PC-9 (cell line): ENCODE results near the gene ARHGEF1. TPM values are rescaled to one million over a fixed set of nuclear protein-coding genes. Genes with fewer than 3 reads are reported as not detected.

Experiments used
- BruUV-seq: library from RNA; stranded (reverse); fragments of 400-500 nt; replicated peaks from 2 replicates; lab custom pipeline; 2021; lab: Mats Ljungman, UMichigan
- CTCF ChIA-PET: fragments of 300-600 bp; sonication (Branson Sonifier 250); formaldehyde crosslinking; loops from one replicate; lab custom pipeline; 2022; ENCODE audit warnings: antibody characterized with exemption; lab: Charles Lee
- POLR2A ChIA-PET: fragments of 300-600 bp; sonication (Branson Sonifier 250); formaldehyde crosslinking; loops from one replicate; lab custom pipeline; 2022; ENCODE audit warnings: antibody characterized with exemption; ENCODE audit not compliant: unreplicated experiment; lab: Charles Lee
- DNase-seq, 2 experiments: peaks; one replicate each; pipeline versions ENCODE4 v3.0.0 to v3.0.0-alpha.2; 2015 to 2022; ENCODE audit warnings: mixed read lengths in 1 of 2
- H2AFZ ChIP-seq: fragments of 200-600 bp; sonication (generic); 2 replicates; pipeline ENCODE4 v1.8.1; 2017; ENCODE audit warnings: antibody characterized with exemption
- H3F3A ChIP-seq: fragments of 200-600 bp; sonication (generic); 2 replicates; pipeline ENCODE4 v1.8.1; 2017; ENCODE audit warnings: antibody characterized with exemption, mild to moderate bottlenecking, low read depth; ENCODE audit not compliant: insufficient read depth
- H3K27ac ChIP-seq: fragments of 200-600 bp; sonication (generic); 2 replicates; pipeline ENCODE4 v1.6.1; 2016; ENCODE audit warnings: mixed run types
- H3K27me3 ChIP-seq: fragments of 200-600 bp; sonication (generic); 2 replicates; pipeline ENCODE4 v1.6.1; 2016; ENCODE audit warnings: low read depth, mixed run types; ENCODE audit not compliant: insufficient read depth
- H3K36me3 ChIP-seq: fragments of 200-600 bp; sonication (generic); 2 replicates; pipeline ENCODE4 v1.6.1; 2016; ENCODE audit warnings: low read depth, mixed run types
- H3K4me1 ChIP-seq: fragments of 200-600 bp; sonication (generic); replicated peaks from 2 replicates; pipeline ENCODE4 v1.6.1; 2016; ENCODE audit warnings: mixed run types; ENCODE audit not compliant: insufficient read depth
- H3K4me2 ChIP-seq: fragments of 200-600 bp; sonication (generic); 2 replicates; pipeline ENCODE4 v1.6.1; 2017; ENCODE audit warnings: mixed run types
- H3K4me3 ChIP-seq: fragments of 200-600 bp; sonication (generic); 2 replicates; pipeline ENCODE4 v1.6.1; 2016; ENCODE audit warnings: mixed run types
- H3K79me2 ChIP-seq: fragments of 200-600 bp; sonication (generic); 2 replicates; pipeline ENCODE4 v1.6.1; 2017; ENCODE audit warnings: low read depth, mixed run types
- H3K9me2 ChIP-seq: fragments of 200-600 bp; sonication (generic); 2 replicates; pipeline ENCODE4 v1.8.1; 2017; ENCODE audit warnings: mild to moderate bottlenecking; ENCODE audit not compliant: insufficient read depth
- H3K9me3 ChIP-seq: fragments of 200-600 bp; sonication (generic); 2 replicates; pipeline ENCODE4 v1.8.1; 2016; ENCODE audit warnings: low read depth; ENCODE audit not compliant: insufficient read depth
- H4K20me1 ChIP-seq: fragments of 200-600 bp; sonication (generic); 2 replicates; pipeline ENCODE4 v1.8.1; 2017; ENCODE audit not compliant: insufficient read depth
- EZH2 ChIP-seq: fragments of 200-600 bp; sonication (generic); IDR thresholded peaks from 2 replicates; pipeline ENCODE4 v1.8.0; 2017; ENCODE audit warnings: antibody characterized with exemption, low read depth
- intact Hi-C: fragments of 100-400 bp; cut with micrococcal nuclease; formaldehyde crosslinking; loops from one replicate; pipeline ENCODE4 v1.10.0; 2022; ENCODE audit not compliant: unreplicated experiment
- total RNA-seq: library from RNA; stranded (reverse); gene quantifications from 2 replicates; pipeline ENCODE4 v1.2.3, GENCODE V29; 2021
- TF ChIP-seq, protein P1 (sequence below): fragments of 200-600 bp; sonication (generic); conservative IDR thresholded peaks from 2 replicates; pipeline ENCODE4 v1.6.1; 2017; ENCODE audit warnings: mixed run types, antibody characterized with exemption, mild to moderate bottlenecking, moderate library complexity

ARHGEF1 gene
- total RNA-seq, 1 experiment from 2014 or later: 101 TPM

DNA sequence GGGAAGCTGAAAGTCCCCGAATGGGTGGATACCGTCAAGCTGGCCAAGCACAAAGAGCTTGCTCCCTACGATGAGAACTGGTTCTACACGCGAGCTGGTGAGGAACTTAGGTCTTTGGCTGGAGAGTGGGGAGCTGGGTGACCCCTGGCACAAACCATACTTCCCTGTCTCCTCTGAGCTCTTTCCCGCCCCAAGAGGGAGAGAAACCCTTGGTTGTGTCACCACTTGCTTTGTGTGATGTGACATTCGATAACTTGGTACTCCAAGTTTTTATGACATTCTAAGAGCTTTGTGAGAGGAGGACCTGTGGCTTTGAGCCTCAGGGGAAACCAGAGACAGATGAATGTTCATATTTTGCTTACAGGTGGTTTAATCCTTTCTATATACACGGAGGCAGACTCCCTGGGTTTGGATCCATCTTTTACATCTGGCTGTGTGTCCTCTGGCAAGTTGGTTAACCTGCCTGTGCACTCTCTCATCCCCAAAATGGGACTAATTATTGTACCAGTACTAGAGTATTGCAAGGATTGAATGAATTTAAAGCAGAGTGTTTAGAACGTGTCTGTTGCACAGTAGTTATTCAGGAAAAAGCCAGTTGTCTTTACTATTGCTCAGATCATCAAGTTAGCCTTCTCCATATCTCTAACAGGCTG, 21.7 kb upstream of the ARHGEF1 start:
- Histone ChIP-seq H4K20me1 (peaks cover 53% of the 10 kb centered on the region), H3F3A (peaks cover 58% of the 10 kb centered on the region), H3K9me2 (no peaks in the 10 kb centered on the region), H3K36me3 (peaks cover 50% of the 10 kb centered on the region), H3K4me1 (peaks cover 52% of the 10 kb centered on the region), H2AFZ (no peak overlapping the region), H3K79me2 (peaks cover 61% of the 10 kb centered on the region), H3K4me2 (peak overlapping the region; percentile 96), H3K4me3 (peak overlapping the region; percentile 98), H3K27ac (peak overlapping the region; percentile 96), H3K27me3 (no peaks in the 10 kb centered on the region), H3K9me3 (no peaks in the 10 kb centered on the region)
- TF ChIP-seq EZH2: no peak
- TF ChIP-seq, protein P1, sequence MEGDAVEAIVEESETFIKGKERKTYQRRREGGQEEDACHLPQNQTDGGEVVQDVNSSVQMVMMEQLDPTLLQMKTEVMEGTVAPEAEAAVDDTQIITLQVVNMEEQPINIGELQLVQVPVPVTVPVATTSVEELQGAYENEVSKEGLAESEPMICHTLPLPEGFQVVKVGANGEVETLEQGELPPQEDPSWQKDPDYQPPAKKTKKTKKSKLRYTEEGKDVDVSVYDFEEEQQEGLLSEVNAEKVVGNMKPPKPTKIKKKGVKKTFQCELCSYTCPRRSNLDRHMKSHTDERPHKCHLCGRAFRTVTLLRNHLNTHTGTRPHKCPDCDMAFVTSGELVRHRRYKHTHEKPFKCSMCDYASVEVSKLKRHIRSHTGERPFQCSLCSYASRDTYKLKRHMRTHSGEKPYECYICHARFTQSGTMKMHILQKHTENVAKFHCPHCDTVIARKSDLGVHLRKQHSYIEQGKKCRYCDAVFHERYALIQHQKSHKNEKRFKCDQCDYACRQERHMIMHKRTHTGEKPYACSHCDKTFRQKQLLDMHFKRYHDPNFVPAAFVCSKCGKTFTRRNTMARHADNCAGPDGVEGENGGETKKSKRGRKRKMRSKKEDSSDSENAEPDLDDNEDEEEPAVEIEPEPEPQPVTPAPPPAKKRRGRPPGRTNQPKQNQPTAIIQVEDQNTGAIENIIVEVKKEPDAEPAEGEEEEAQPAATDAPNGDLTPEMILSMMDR: no peak
- no TSS peak for BruUV-seq
- no peak for DNase-seq
- ChIA-PET CTCF (interaction anchor here (0.6 kb wide), 1 partner anchor 303 kb away, joined by 8 read pairs; no protein-coding TSS in a partner anchor), POLR2A (interaction anchor here (0.6 to 0.7 kb wide), 2 partner anchors 96 to 126 kb away, joined by 5 to 6 read pairs; no protein-coding TSS in a partner anchor)
- intact Hi-C loops: no loop called here

DNA sequence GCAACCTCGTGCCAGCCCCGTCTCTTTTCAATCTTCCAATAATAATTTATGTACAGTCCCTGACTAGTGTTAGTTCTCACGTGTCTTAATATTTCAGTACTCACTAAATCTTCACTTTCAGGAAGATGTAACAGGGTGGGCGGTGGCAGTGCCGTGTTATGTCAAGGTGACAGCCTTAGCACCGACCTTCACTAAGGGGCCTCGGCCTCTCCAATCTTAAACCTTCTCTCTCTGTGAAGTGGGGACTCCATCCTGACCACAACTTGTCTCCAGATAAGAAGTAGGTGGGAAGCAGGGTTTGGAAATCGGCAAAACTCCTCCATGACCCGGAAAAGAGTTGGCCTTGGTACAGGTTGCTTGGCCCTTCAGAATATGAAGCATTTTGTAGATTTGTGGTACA, 21.1 kb upstream of the ARHGEF1 start:
- peaks cover 56% of the 10 kb centered on the region for H3K36me3 ChIP-seq

DNA sequence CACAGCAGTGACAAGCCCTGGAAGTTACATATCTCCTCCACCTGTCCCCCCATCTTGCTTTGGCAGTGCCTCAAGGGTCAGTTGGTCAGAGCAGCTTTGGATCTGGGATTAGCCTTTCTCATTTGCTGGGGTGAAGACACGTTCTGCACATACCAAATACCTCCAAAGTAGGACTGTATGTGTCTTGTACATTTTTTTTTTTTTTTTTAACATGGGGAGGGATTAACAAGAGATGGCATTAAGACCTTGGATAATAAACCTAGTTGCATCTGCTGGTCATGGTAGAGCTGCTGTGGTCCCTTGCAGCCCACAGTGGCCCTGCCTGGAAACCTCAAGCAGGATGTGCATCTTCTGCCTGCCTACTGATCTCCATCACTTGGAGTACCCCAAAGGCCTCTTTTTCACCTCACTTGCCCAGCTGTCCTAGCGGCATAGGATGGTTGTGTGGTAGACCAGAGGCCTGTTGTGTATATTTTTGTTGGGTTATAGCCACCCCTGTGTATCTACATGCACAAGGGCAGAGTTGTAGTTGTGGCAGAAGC, 20.5 kb upstream of the ARHGEF1 start:
- Histone ChIP-seq H3K9me2 (no peaks in the 10 kb centered on the region), H3K4me2 (peak overlapping the region; percentile 96), H3K9me3 (no peaks in the 10 kb centered on the region), H2AFZ (no peak overlapping the region), H3K36me3 (peaks cover 58% of the 10 kb centered on the region), H3K27ac (peak overlapping the region; percentile 96; the same call in 1 of the 2 replicates), H4K20me1 (peaks cover 66% of the 10 kb centered on the region), H3F3A (peaks cover 70% of the 10 kb centered on the region), H3K4me1 (peaks cover 62% of the 10 kb centered on the region), H3K4me3 (no peak overlapping the region; the same call in 1 of the 2 replicates), H3K27me3 (no peaks in the 10 kb centered on the region), H3K79me2 (peaks cover 74% of the 10 kb centered on the region)
- ChIA-PET CTCF (no interaction called here), POLR2A (interaction anchor here (0.5 kb wide), 1 partner anchor 85 kb away, joined by 5 read pairs; no protein-coding TSS in a partner anchor)
- no peak for TF ChIP-seq EZH2
- TF ChIP-seq, protein P1: no peak
- DNase-seq: no peak
- BruUV-seq: no TSS peak
- intact Hi-C loops: no loop called here

More for the DNA sequence above, 21.1 kb upstream of the ARHGEF1 start:
- no peak for TF ChIP-seq EZH2
- TF ChIP-seq, protein P1: no peak
- Histone ChIP-seq H3F3A (peaks cover 64% of the 10 kb centered on the region), H2AFZ (no peak overlapping the region), H3K27ac (peak overlapping the region; percentile 96), H3K9me3 (no peaks in the 10 kb centered on the region), H3K4me1 (peaks cover 57% of the 10 kb centered on the region), H4K20me1 (peaks cover 59% of the 10 kb centered on the region), H3K9me2 (no peaks in the 10 kb centered on the region), H3K4me3 (peak overlapping the region; percentile 98; the same call in 1 of the 2 replicates), H3K27me3 (no peaks in the 10 kb centered on the region), H3K4me2 (peak overlapping the region; percentile 96), H3K79me2 (peaks cover 68% of the 10 kb centered on the region)
- ChIA-PET CTCF (no interaction called here), POLR2A (no interaction called here)
- BruUV-seq: no TSS peak
- DNase-seq: no peak
- intact Hi-C loops: no loop called here
